Hepatocyte (in vitro differentiated cells): ENCODE data around the gene SERTAD2.

Experiments
- CTCF ChIP-seq: fragments of 200-600 bp; sonication (generic); IDR thresholded peaks from 2 replicates; pipeline ENCODE4 v1.5.1; 2016; ENCODE audit warnings: antibody characterized with exemption, mild to moderate bottlenecking; ENCODE audit not compliant: poor library complexity
- EZH2 ChIP-seq: fragments of 200-600 bp; sonication (generic); IDR thresholded peaks from 2 replicates; pipeline ENCODE4 v1.6.1; 2016; ENCODE audit warnings: antibody characterized with exemption, mild to moderate bottlenecking, borderline replicate concordance
- EZH2phosphoT487 ChIP-seq: fragments of 200-600 bp; sonication (generic); IDR thresholded peaks from one replicate; pipeline ENCODE4 v1.6.1; 2018; ENCODE audit warnings: antibody characterized with exemption, mild to moderate bottlenecking, low read depth, moderate library complexity; ENCODE audit not compliant: unreplicated experiment, severe bottlenecking

DNA sequence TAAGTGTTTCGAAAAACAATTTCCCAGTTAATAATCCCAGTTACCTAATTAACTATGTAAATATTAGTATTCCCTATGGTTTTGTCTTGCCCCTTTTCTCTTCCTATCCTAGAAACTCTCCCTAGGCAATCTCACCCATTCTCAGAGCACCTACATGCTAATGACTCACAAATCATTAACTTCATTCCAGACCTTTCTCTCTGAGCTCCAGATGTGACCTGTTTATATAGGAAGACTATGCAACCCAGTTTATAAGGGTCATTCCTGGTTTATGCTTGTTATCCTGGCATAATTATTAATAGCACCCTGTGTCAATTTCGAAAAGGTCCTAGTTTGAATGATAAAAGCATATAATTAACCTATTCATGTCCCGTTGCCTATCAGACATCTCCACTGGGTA is 14.8 kb upstream of the SERTAD2 start:
- TF ChIP-seq EZH2 (no peak), CTCF (no peak), EZH2phosphoT487 (no peak)
